Naive thymus-derived CD8-positive, alpha-beta T cell (primary cell): ENCODE measurements around the gene LUC7L3. TPM values are rescaled to one million over a fixed set of nuclear protein-coding genes. Genes with fewer than 3 reads are reported as not detected.

Source experiments
- ATAC-seq, 2 donors: fragments of 150-1000 bp; cut with Tn5 transposase in 1 of 2; sonication (Bioruptor Pico), chemical (Tn5 transposase) in 1 of 2; 1 replicate in 1 of 2; 2 replicates in 1 of 2; pipeline ENCODE4 v1.10.0; 2021; ENCODE audit warnings: mild to moderate bottlenecking in 2 of 2, moderate library complexity in 2 of 2
- POLR2A ChIA-PET: fragments of 350-600 bp; sonication (Branson Sonifier 250); formaldehyde crosslinking; loops from one replicate; lab custom pipeline; 2021; ENCODE audit warnings: antibody characterized with exemption; lab: Charles Lee
- DNase-seq, 10 donors: peaks; one replicate each; pipeline versions ENCODE4 v3.0.0 to v3.0.0-alpha.2; 2020 to 2022
- H3K27ac Mint-ChIP-seq, 10 donors: one replicate each; pipeline ENCODE4 v1.8.0; 2020 to 2022; ENCODE audit warnings: mild to moderate bottlenecking in 10 of 10, mixed read lengths in 10 of 10, moderate library complexity in 4 of 10, inconsistent platforms in 1 of 10
- H3K27me3 Mint-ChIP-seq, 5 donors: one replicate each; pipeline ENCODE4 v1.8.0; 2021 to 2022; ENCODE audit warnings: mixed read lengths in 5 of 5
- H3K36me3 Mint-ChIP-seq, 3 donors: one replicate each; pipeline ENCODE4 v1.8.0; 2020 to 2022; ENCODE audit warnings: mixed read lengths in 3 of 3, mild to moderate bottlenecking in 2 of 3, inconsistent platforms in 1 of 3
- H3K4me1 Mint-ChIP-seq, 4 donors: one replicate each; pipeline ENCODE4 v1.8.0; 2021 to 2022; ENCODE audit warnings: mixed read lengths in 4 of 4
- H3K4me3 Mint-ChIP-seq, 10 donors: one replicate each; pipeline ENCODE4 v1.8.0; 2020 to 2022; ENCODE audit warnings: mild to moderate bottlenecking in 10 of 10, mixed read lengths in 10 of 10, moderate library complexity in 6 of 10, inconsistent platforms in 1 of 10
- H3K9me3 Mint-ChIP-seq, 9 donors: one replicate each; pipeline ENCODE4 v1.8.0; 2020 to 2022; ENCODE audit warnings: mixed read lengths in 9 of 9, mild to moderate bottlenecking in 3 of 9, inconsistent platforms in 1 of 9, moderate library complexity in 1 of 9
- polyA plus RNA-seq, 3 donors: library from polyadenylated mRNA; unstranded; fragments of 300-500 nt; fragmentation: Illumina TruSeq; gene quantifications; one replicate each; pipeline ENCODE4 v1.2.3, GENCODE V29; 2021
- total RNA-seq, 8 experiments: library from RNA in 2 of 8; stranded (reverse) in 2 of 8; gene quantifications; one replicate each; pipeline ENCODE4 v1.2.3 and lab custom pipeline; 2021 to 2026

LUC7L3 gene
- total and polyA plus RNA-seq, 5 experiments from 2014 or later = 41.6 to 345 (median 58.4) TPM

- ATAC-seq (no peak), DNase-seq (no peak)
- H3K9me3 Mint-ChIP-seq = no peaks in the 10 kb centered on the region
- peaks cover 0 to 10% (median 6%) of the 10 kb centered on the region in 4 donors for H3K4me1 Mint-ChIP-seq
- POLR2A ChIA-PET = interaction anchor here (0.5 kb wide), 1 partner anchor 32 kb away, joined by 3 read pairs; no protein-coding TSS in a partner anchor
- no peaks in the 10 kb centered on the region for H3K27me3 Mint-ChIP-seq
- peak overlapping the region in 3 of 10 donors; percentile 5 to 24 (median 17) for H3K27ac Mint-ChIP-seq
- peaks cover 4 to 98% (median 20%) of the 10 kb centered on the region in 3 donors for H3K36me3 Mint-ChIP-seq
- H3K4me3 Mint-ChIP-seq = no peak overlapping the region
Observed at GRCh38 chr17:50745631-50746030, 26.2 kb downstream of the LUC7L3 start.

- Mint-ChIP-seq H3K4me3 (no peak overlapping the region), H3K36me3 (peaks cover 4 to 96% (median 17%) of the 10 kb centered on the region in 3 donors), H3K4me1 (peaks cover 0 to 7% (median 4%) of the 10 kb centered on the region in 4 donors), H3K27ac (peak overlapping the region in 3 of 10 donors; percentile 2 to 83 (median 81)), H3K27me3 (no peaks in the 10 kb centered on the region), H3K9me3 (no peaks in the 10 kb centered on the region)
- ATAC-seq (no peak), DNase-seq (no peak)
- POLR2A ChIA-PET = interaction anchor here (0.6 kb wide), 1 partner anchor 42 kb away, joined by 6 read pairs; no protein-coding TSS in a partner anchor
Observed at GRCh38 chr17:50749245-50749644, 29.8 kb downstream of the LUC7L3 start.

GRCh38 chr17:50754521-50754920 lies 35.1 kb downstream of the LUC7L3 start:
- Mint-ChIP-seq H3K9me3 (no peaks in the 10 kb centered on the region), H3K4me1 (peaks cover 0 to 6% (median 3%) of the 10 kb centered on the region in 4 donors), H3K27ac (peak overlapping the region in 4 of 10 donors; percentile 11 to 42 (median 34)), H3K36me3 (peaks cover 4 to 62% (median 4%) of the 10 kb centered on the region in 3 donors), H3K4me3 (no peak overlapping the region), H3K27me3 (no peaks in the 10 kb centered on the region)
- POLR2A ChIA-PET = no interaction called here
- ATAC-seq = no peak
- no peak for DNase-seq

GRCh38 chr17:50758524-50758923 lies 39.1 kb downstream of the LUC7L3 start:
- Mint-ChIP-seq H3K27ac (peak overlapping the region in 5 of 10 donors; percentile 1 to 61 (median 5)), H3K36me3 (peaks cover 0 to 26% (median 0%) of the 10 kb centered on the region in 3 donors), H3K4me3 (no peak overlapping the region), H3K27me3 (no peaks in the 10 kb centered on the region), H3K9me3 (no peaks in the 10 kb centered on the region), H3K4me1 (peaks cover 6 to 15% (median 8%) of the 10 kb centered on the region in 4 donors)
- POLR2A ChIA-PET = interaction anchor here (1.2 kb wide), 1 partner anchor 42 kb away, joined by 3 read pairs; no protein-coding TSS in a partner anchor
- no peak for ATAC-seq
- DNase-seq = no peak

GRCh38 chr17:50758989-50759544 lies 39.7 kb downstream of the LUC7L3 start:
- H3K27ac Mint-ChIP-seq = peak overlapping the region in 7 of 10 donors; percentile 1 to 61 (median 6)
- no peaks in the 10 kb centered on the region for H3K27me3 Mint-ChIP-seq
- POLR2A ChIA-PET = interaction anchor here (0.7 kb wide), 1 partner anchor 187 kb away, joined by 3 read pairs; no protein-coding TSS in a partner anchor
- ATAC-seq (no peak), DNase-seq (no peak)
- no peak overlapping the region for H3K4me3 Mint-ChIP-seq
- H3K4me1 Mint-ChIP-seq = peaks cover 7 to 18% (median 11%) of the 10 kb centered on the region in 4 donors
- no peaks in the 10 kb centered on the region for H3K9me3 Mint-ChIP-seq
- peaks cover 0 to 20% (median 0%) of the 10 kb centered on the region in 3 donors for H3K36me3 Mint-ChIP-seq

- POLR2A ChIA-PET = interaction anchor here (0.5 to 1.4 kb wide), 5 partner anchors 10 to 104 kb away, joined by 3 to 5 read pairs (median 4); partner anchors contain the start of gene TOB1
- ATAC-seq (no peak), DNase-seq (no peak)
- H3K27ac Mint-ChIP-seq = peak overlapping the region in 1 of 10 donors; percentile 19
- H3K27me3 Mint-ChIP-seq = peaks cover 0 to 4% (median 0%) of the 10 kb centered on the region in 5 donors
- no peaks in the 10 kb centered on the region for H3K36me3 Mint-ChIP-seq
- H3K9me3 Mint-ChIP-seq = no peaks in the 10 kb centered on the region
- no peak overlapping the region for H3K4me3 Mint-ChIP-seq
- peaks cover 14 to 40% (median 26%) of the 10 kb centered on the region in 4 donors for H3K4me1 Mint-ChIP-seq
Observed at GRCh38 chr17:50762177-50762576, 42.8 kb downstream of the LUC7L3 start.

- DNase-seq = no peak
- H3K4me3 Mint-ChIP-seq = peak overlapping the region in 5 of 10 donors; percentile 54 to 87 (median 85)
- no peak for ATAC-seq
- peaks cover 12 to 40% (median 24%) of the 10 kb centered on the region in 4 donors for H3K4me1 Mint-ChIP-seq
- peak overlapping the region in 1 of 10 donors; percentile 50 for H3K27ac Mint-ChIP-seq
- H3K27me3 Mint-ChIP-seq = peaks cover 0 to 7% (median 0%) of the 10 kb centered on the region in 5 donors
- POLR2A ChIA-PET = no interaction called here
- no peaks in the 10 kb centered on the region for H3K9me3 Mint-ChIP-seq
- H3K36me3 Mint-ChIP-seq = no peaks in the 10 kb centered on the region
Observed at GRCh38 chr17:50763716-50764475, 44.5 kb downstream of the LUC7L3 start.

- Mint-ChIP-seq H3K9me3 (no peaks in the 10 kb centered on the region), H3K4me1 (peaks cover 12 to 40% (median 23%) of the 10 kb centered on the region in 4 donors), H3K36me3 (no peaks in the 10 kb centered on the region), H3K4me3 (no peak overlapping the region), H3K27ac (peak overlapping the region in 1 of 10 donors; percentile 60), H3K27me3 (peaks cover 0 to 7% (median 0%) of the 10 kb centered on the region in 5 donors)
- POLR2A ChIA-PET = no interaction called here
- DNase-seq = no peak
- ATAC-seq = no peak
Observed at GRCh38 chr17:50764734-50765149, 45.3 kb downstream of the LUC7L3 start.

- POLR2A ChIA-PET = no interaction called here
- DNase-seq (no peak), ATAC-seq (no peak)
- Mint-ChIP-seq H3K4me1 (peaks cover 12 to 40% (median 23%) of the 10 kb centered on the region in 4 donors), H3K4me3 (no peak overlapping the region), H3K27ac (peak overlapping the region in 1 of 10 donors; percentile 77), H3K27me3 (peaks cover 0 to 7% (median 0%) of the 10 kb centered on the region in 5 donors), H3K36me3 (no peaks in the 10 kb centered on the region), H3K9me3 (no peaks in the 10 kb centered on the region)
Observed at GRCh38 chr17:50765454-50766221, 46.2 kb downstream of the LUC7L3 start.

GRCh38 chr17:50766222-50767023 lies 47.0 kb downstream of the LUC7L3 start:
- DNase-seq = no peak
- no peak overlapping the region for H3K4me3 Mint-ChIP-seq

GRCh38 chr17:50767030-50767429 lies 47.6 kb downstream of the LUC7L3 start:
- Mint-ChIP-seq H3K27ac (peak overlapping the region in 1 of 10 donors; percentile 47), H3K9me3 (no peaks in the 10 kb centered on the region), H3K27me3 (peaks cover 0 to 7% (median 0%) of the 10 kb centered on the region in 5 donors), H3K4me1 (peaks cover 14 to 43% (median 25%) of the 10 kb centered on the region in 4 donors), H3K36me3 (no peaks in the 10 kb centered on the region), H3K4me3 (no peak overlapping the region)
- POLR2A ChIA-PET = no interaction called here
- ATAC-seq (no peak), DNase-seq (no peak)

More at GRCh38 chr17:50766222-50767023, 47.0 kb downstream of the LUC7L3 start:
- Mint-ChIP-seq H3K27me3 (peaks cover 0 to 7% (median 0%) of the 10 kb centered on the region in 5 donors), H3K36me3 (no peaks in the 10 kb centered on the region), H3K27ac (peak overlapping the region in 2 of 10 donors; percentile 47 to 77), H3K9me3 (no peaks in the 10 kb centered on the region), H3K4me1 (peaks cover 12 to 40% (median 23%) of the 10 kb centered on the region in 4 donors)
- POLR2A ChIA-PET = no interaction called here
- ATAC-seq = no peak
